ENCODE data around the gene ZSCAN22.
"Not testable (repeated sequence)": the region's sequence is repeated elsewhere in the genome, so short reads cannot be mapped to it uniquely, and the experiment has no call there.

Gene ZSCAN22

DNA sequence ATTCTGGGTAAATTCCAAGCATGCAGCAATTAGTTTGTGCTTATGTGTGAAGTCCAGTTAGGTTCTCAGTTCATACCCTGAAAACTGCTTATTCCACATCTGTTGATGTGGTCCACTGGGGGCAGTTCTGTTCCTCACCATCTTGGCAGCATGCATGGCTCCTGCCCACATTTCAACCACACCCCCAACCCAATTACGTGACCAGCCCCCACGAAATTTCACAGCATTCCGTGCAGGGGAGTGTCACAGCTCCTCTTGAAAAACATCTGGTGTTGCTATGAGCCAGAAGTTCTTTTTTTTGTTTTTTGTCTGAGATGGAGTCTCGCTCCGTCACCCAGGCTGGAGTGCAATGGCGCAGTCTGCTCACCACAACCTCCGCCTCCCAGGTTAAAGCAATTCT lies 30.7 kb upstream of the ZSCAN22 start:
- Histone ChIP-seq H3K4me1 (ENCODE audit: control insufficient read depth, insufficient read depth, low read length) (no peaks in the 10 kb centered on the region), H3K27ac (ENCODE audit: insufficient read depth, low read depth, low read length, poor library complexity, severe bottlenecking) (no peak overlapping the region), H3K27me3 (ENCODE audit: control insufficient read depth, insufficient read depth, low read length, poor library complexity, severe bottlenecking) (no peaks in the 10 kb centered on the region), H3K4me3 (ENCODE audit: insufficient read depth, low read depth, low read length) (no peak overlapping the region), H3K9me3 (ENCODE audit: control insufficient read depth, low read length) (no peaks in the 10 kb centered on the region), H3K36me3 (ENCODE audit: control insufficient read depth, insufficient read depth, low read length) (peaks cover 57% of the 10 kb centered on the region)
- 96 to 98% methylated on average over 7 of the region's 7 CpGs for WGBS, 2 experiments

DNA sequence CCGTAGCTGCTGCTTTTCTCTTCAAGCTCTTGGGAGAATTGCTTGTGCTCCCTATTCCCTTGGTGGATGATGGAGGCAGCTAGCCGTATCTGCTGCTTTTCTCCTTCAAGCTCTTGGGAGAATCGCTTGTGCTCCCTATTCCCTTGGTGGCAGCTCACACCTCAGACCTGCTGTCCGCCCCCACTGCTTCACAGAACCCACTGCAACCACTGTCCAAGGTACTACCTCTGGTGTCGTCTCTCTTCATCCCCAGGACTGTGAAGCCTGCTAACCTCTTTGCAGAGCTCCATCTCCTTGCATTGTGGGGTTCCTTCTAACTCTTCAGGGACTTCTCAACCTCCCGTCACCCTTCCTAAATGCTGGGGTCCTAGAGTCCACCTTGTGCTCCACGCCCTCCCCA lies 26.2 kb upstream of the ZSCAN22 start:
- Histone ChIP-seq H3K4me1 (ENCODE audit: control insufficient read depth, insufficient read depth, low read length) (no peaks in the 10 kb centered on the region), H3K27me3 (ENCODE audit: control insufficient read depth, insufficient read depth, low read length, poor library complexity, severe bottlenecking) (no peaks in the 10 kb centered on the region), H3K4me3 (ENCODE audit: insufficient read depth, low read depth, low read length) (no peak overlapping the region), H3K9me3 (ENCODE audit: control insufficient read depth, low read length) (no peaks in the 10 kb centered on the region), H3K27ac (ENCODE audit: insufficient read depth, low read depth, low read length, poor library complexity, severe bottlenecking) (no peak overlapping the region), H3K36me3 (ENCODE audit: control insufficient read depth, insufficient read depth, low read length) (peaks cover 21% of the 10 kb centered on the region)
- 91 to 95% methylated on average over 7 of the region's 7 CpGs for whole genome bisulfite sequencing, 2 experiments

DNA sequence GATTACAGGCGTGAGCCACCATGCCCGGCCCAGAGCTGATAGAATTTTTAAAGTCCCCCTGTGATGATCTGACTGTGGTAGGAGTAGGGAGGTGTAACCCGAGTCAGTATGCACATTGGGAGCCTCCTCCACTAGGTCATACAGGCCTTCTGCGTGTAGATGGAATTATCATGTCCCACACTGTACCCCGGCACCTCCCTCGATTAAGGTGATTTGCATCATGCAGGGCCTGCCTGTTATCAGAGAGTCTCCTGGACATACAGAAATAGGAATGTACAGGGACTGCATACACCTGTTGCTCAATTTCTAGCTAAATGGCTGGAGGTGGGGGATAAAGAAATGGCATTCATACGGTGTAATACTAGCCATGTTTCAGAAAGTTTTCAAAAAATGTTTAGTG lies 22.5 kb upstream of the ZSCAN22 start:
- 89% methylated on average over 7 of the region's 7 CpGs for WGBS, 2 experiments
- Histone ChIP-seq H3K4me1 (ENCODE audit: control insufficient read depth, insufficient read depth, low read length) (peaks cover 7% of the 10 kb centered on the region), H3K27ac (ENCODE audit: insufficient read depth, low read depth, low read length, poor library complexity, severe bottlenecking) (no peak overlapping the region)

DNA sequence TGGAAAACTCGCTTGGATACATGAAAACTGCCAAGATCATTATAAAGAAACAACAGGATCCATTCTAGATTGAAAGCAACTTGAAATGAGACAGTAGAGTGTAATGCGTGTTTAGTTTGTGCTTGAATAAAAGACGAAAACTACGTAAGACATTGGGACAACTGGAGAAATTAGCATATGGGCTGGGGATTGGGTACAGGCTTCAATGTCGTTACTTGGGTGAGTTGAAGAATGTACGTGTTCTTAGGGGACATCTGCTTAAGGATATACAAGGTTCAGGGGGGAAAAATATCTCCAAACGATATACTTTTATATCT lies 22.1 kb upstream of the ZSCAN22 start:
- Histone ChIP-seq H3K4me3 (ENCODE audit: insufficient read depth, low read depth, low read length) (peak overlapping the region; percentile 80), H3K27ac (ENCODE audit: insufficient read depth, low read depth, low read length, poor library complexity, severe bottlenecking) (peak overlapping the region; percentile 27), H3K27me3 (ENCODE audit: control insufficient read depth, insufficient read depth, low read length, poor library complexity, severe bottlenecking) (no peaks in the 10 kb centered on the region), H3K9me3 (ENCODE audit: control insufficient read depth, low read length) (no peaks in the 10 kb centered on the region), H3K4me1 (ENCODE audit: control insufficient read depth, insufficient read depth, low read length) (peaks cover 7% of the 10 kb centered on the region), H3K36me3 (ENCODE audit: control insufficient read depth, insufficient read depth, low read length) (peaks cover 11% of the 10 kb centered on the region)
- 29 to 40% methylated on average over 6 of the region's 7 CpGs for WGBS, 2 experiments

More for the DNA sequence above, 22.5 kb upstream of the ZSCAN22 start:
- Histone ChIP-seq H3K36me3 (ENCODE audit: control insufficient read depth, insufficient read depth, low read length) (peaks cover 10% of the 10 kb centered on the region), H3K4me3 (ENCODE audit: insufficient read depth, low read depth, low read length) (no peak overlapping the region), H3K9me3 (ENCODE audit: control insufficient read depth, low read length) (no peaks in the 10 kb centered on the region), H3K27me3 (ENCODE audit: control insufficient read depth, insufficient read depth, low read length, poor library complexity, severe bottlenecking) (no peaks in the 10 kb centered on the region)

DNA sequence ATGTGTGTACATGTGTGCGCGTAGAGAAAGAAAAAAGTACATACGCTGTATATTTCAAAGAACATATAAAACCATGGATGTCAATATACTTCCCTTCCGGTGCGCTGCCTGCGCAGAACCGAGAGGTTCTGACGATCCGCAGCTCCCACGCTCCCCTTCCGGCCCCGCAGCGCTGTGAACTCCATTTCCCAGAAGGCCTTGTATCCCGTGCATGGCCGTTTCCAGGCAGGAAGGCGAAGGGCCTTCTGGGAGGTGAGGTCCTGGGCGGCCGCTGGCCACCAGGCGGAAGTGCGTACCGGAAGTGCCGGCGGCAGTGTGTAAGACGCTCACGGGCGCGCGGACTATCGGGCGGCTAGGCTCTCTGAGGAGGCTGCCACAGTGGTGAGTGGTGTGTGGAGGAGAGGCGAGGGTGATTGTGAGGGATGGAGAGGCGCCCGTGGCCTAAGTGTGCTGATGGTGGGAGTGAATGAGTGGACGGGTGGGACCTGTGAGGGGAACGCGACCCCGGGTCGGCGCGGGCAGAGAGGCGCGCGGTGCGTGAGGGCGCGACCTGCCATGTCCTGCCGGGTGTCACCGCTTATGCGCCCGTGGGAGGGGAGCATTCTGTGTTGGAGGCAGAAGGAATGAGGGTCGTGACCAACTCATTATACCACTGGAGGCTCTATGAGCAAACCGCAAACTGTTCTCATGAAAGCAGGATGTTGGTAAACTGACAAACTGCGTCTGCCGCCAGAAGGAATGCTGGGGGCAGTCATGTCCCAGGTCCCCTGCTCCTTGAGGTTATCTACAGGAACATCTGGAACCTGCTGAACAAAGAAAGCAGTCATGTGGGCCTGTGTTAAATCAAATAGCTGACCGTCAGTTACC lies 21.5 kb upstream of the ZSCAN22 start, which contains the start of gene ERVK3-1:
TSS of gene ERVK3-1 (plus strand) at position 313 of the 867 bp plus-strand sequence. CDS start 6,792 bp downstream, outside the sequence.
- Histone ChIP-seq H3K27me3 (ENCODE audit: control insufficient read depth, insufficient read depth, low read length, poor library complexity, severe bottlenecking) (no peaks in the 10 kb centered on the region), H3K4me3 (ENCODE audit: insufficient read depth, low read depth, low read length) (peak within 1 kb of the TSS; percentile 80), H3K9me3 (ENCODE audit: control insufficient read depth, low read length) (no peaks in the 10 kb centered on the region), H3K36me3 (ENCODE audit: control insufficient read depth, insufficient read depth, low read length) (peaks cover 9% of the 10 kb centered on the region), H3K27ac (ENCODE audit: insufficient read depth, low read depth, low read length, poor library complexity, severe bottlenecking) (peak within 1 kb of the TSS; percentile 27), H3K4me1 (ENCODE audit: control insufficient read depth, insufficient read depth, low read length) (peaks cover 7% of the 10 kb centered on the region)
- 1% methylated on average over 53 of the region's 55 CpGs for WGBS, 2 experiments

DNA sequence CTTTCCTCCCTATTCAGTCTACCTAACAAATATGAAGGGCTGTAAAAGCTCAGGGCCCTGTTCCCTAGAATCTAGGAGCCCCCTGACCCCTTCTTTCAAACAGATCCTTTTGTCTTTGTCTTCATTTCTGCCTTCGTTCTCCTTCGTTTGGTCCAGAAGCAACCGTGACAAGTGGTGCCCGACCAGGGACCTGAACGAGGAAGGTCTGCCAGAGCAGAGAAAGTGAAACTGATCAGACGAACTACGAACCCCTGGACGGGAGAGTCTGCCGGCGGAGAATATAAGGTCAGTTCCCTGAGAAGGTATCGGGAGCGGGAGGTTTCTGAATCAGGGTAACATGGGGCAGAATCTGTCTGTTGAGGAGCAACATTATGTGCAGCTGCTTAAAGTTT lies 20.9 kb upstream of the ZSCAN22 start:
- H3K9me3 ChIP-seq (ENCODE audit: control insufficient read depth, low read length) = no peaks in the 10 kb centered on the region
- no peak overlapping the region for H3K27ac ChIP-seq (ENCODE audit: insufficient read depth, low read depth, low read length, poor library complexity, severe bottlenecking)
- 76 to 80% methylated on average over 12 of the region's 12 CpGs for WGBS, 2 experiments
- H3K4me1 ChIP-seq (ENCODE audit: control insufficient read depth, insufficient read depth, low read length) = peaks cover 7% of the 10 kb centered on the region
- H3K4me3 ChIP-seq (ENCODE audit: insufficient read depth, low read depth, low read length) = peak overlapping the region; percentile 80
- H3K27me3 ChIP-seq (ENCODE audit: control insufficient read depth, insufficient read depth, low read length, poor library complexity, severe bottlenecking) = no peaks in the 10 kb centered on the region
- H3K36me3 ChIP-seq (ENCODE audit: control insufficient read depth, insufficient read depth, low read length) = peaks cover 6% of the 10 kb centered on the region

DNA sequence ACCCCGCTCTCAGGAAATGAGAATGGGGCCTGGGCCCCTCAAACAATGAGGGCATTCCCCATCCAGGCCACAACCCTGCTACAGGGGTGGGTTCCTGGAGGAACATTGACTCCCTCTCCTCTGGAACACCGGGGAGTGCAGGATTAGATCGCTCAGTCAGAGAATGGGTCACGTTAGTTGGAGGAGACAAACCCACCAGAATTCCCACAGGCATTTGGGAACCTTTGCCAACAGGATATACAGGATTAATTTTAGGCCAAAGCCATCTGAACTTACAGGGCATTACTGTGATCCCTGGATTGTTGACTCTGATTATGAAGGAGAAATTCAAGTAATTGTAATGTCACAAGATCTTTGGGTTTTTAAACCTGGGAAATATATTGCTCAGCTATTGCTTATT lies 19.1 kb upstream of the ZSCAN22 start:
- peaks cover 7% of the 10 kb centered on the region for H3K4me1 ChIP-seq (ENCODE audit: control insufficient read depth, insufficient read depth, low read length)
- no peaks in the 10 kb centered on the region for H3K27me3 ChIP-seq (ENCODE audit: control insufficient read depth, insufficient read depth, low read length, poor library complexity, severe bottlenecking)
- peaks cover 14% of the 10 kb centered on the region for H3K36me3 ChIP-seq (ENCODE audit: control insufficient read depth, insufficient read depth, low read length)
- no peak overlapping the region for H3K4me3 ChIP-seq (ENCODE audit: insufficient read depth, low read depth, low read length)
- no peak overlapping the region for H3K27ac ChIP-seq (ENCODE audit: insufficient read depth, low read depth, low read length, poor library complexity, severe bottlenecking)
- no peaks in the 10 kb centered on the region for H3K9me3 ChIP-seq (ENCODE audit: control insufficient read depth, low read length)
- WGBS, 2 experiments = 93 to 98% methylated on average over 4 of the region's 4 CpGs

DNA sequence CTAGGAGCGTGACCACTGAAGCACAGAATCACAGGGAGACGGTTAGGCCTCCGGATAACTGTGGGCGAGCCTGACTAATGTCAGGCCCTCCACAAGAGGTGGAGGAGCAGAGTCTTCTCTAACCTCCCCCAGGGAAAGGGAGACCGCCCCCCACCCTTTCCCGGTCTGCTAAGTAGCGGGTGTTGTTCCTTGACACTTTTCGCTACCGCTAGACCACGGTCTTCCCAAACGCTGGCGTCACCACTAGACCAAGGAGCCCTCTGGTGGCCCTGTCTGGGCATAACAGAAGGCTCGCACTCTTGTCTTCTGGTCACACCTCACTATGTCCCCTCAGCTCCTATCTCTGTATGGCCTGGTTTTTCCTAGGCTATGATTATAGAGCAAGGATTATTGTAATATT lies 16.1 kb upstream of the ZSCAN22 start:
- H3K36me3 ChIP-seq (ENCODE audit: control insufficient read depth, insufficient read depth, low read length) = peaks cover 34% of the 10 kb centered on the region
- not testable (repeated sequence) for H3K4me3 ChIP-seq (ENCODE audit: insufficient read depth, low read depth, low read length); H3K27ac ChIP-seq (ENCODE audit: insufficient read depth, low read depth, low read length, poor library complexity, severe bottlenecking); H3K4me1 ChIP-seq (ENCODE audit: control insufficient read depth, insufficient read depth, low read length); H3K27me3 ChIP-seq (ENCODE audit: control insufficient read depth, insufficient read depth, low read length, poor library complexity, severe bottlenecking); H3K9me3 ChIP-seq (ENCODE audit: control insufficient read depth, low read length)
- WGBS, 2 experiments = 47 to 51% methylated on average over 12 of the region's 13 CpGs

DNA sequence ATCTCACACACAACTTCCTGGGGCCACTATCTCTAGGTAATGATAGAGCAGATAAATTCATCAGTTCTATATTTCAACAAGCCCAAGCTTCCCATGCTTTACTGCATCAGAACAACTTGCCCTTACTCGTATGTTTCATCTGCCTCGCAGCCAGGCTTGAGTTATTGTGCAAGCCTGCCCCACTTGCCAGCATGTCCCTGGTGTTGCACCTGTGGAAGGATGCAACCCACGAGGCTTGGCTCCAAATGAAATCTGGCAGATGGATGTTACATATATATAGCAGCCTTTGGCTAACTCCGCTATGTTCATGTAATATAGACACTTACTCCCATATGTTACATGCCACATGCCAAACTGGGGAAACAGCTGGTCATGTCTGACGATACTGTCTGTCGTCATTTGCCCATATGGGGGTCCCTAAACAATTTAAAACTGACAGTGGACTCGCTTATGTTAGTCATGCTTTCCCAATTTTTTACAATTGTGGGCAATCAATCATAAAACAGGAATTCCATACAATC lies 15.4 kb upstream of the ZSCAN22 start:
- no peaks in the 10 kb centered on the region for H3K27me3 ChIP-seq (ENCODE audit: control insufficient read depth, insufficient read depth, low read length, poor library complexity, severe bottlenecking)
- H3K4me3 ChIP-seq (ENCODE audit: insufficient read depth, low read depth, low read length) = no peak overlapping the region
- peaks cover 34% of the 10 kb centered on the region for H3K36me3 ChIP-seq (ENCODE audit: control insufficient read depth, insufficient read depth, low read length)
- no peaks in the 10 kb centered on the region for H3K9me3 ChIP-seq (ENCODE audit: control insufficient read depth, low read length)
- 93 to 95% methylated on average over 7 of the region's 7 CpGs for WGBS, 2 experiments
- H3K4me1 ChIP-seq (ENCODE audit: control insufficient read depth, insufficient read depth, low read length) = peaks cover under 1% of the 10 kb centered on the region
- H3K27ac ChIP-seq (ENCODE audit: insufficient read depth, low read depth, low read length, poor library complexity, severe bottlenecking) = no peak overlapping the region

DNA sequence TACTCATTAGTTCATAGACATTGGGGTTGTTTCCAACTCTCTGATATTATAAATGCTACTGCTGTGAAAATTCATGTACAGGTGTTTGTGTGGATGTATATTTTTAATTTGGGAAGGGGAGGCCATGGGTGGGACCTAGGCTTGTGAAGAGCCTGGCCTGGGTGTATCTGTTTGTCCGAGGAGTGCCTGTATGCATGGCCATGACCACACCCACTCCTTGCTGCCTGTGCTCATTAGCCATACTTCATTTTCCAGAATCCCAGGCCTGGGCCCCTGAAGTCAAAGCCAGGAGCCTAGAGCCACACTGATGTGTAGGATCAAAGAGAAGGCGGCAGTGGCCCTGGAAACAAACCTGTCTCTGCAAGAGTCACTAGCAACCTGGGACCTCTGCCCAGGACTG lies 11.2 kb upstream of the ZSCAN22 start:
- Histone ChIP-seq H3K36me3 (ENCODE audit: control insufficient read depth, insufficient read depth, low read length) (peaks cover 32% of the 10 kb centered on the region), H3K4me3 (ENCODE audit: insufficient read depth, low read depth, low read length) (no peak overlapping the region)
- WGBS, 2 experiments = 93 to 94% methylated on average over 2 of the region's 2 CpGs

More for the DNA sequence above, 11.2 kb upstream of the ZSCAN22 start:
- H3K27me3 ChIP-seq (ENCODE audit: control insufficient read depth, insufficient read depth, low read length, poor library complexity, severe bottlenecking) = no peaks in the 10 kb centered on the region
- no peak overlapping the region for H3K27ac ChIP-seq (ENCODE audit: insufficient read depth, low read depth, low read length, poor library complexity, severe bottlenecking)
- H3K9me3 ChIP-seq (ENCODE audit: control insufficient read depth, low read length) = no peaks in the 10 kb centered on the region
- H3K4me1 ChIP-seq (ENCODE audit: control insufficient read depth, insufficient read depth, low read length) = no peaks in the 10 kb centered on the region

Data from ectodermal cell (in vitro differentiated cells).